Peyer's patch (tissue), 4 donors: ENCODE data around the gene CPED1. TPM values are rescaled to one million over a fixed set of nuclear protein-coding genes. Genes with fewer than 3 reads are reported as not detected.

ENCODE experiments used
- DNase-seq, 3 donors: peaks; one replicate each; pipeline ENCODE4 v3.0.0-alpha.2; 2017 to 2019
- H3K27ac ChIP-seq, 4 donors: fragments of 200-600 bp; sonication (generic); one replicate each; pipeline ENCODE4 v1.5.1; 2016 to 2019
- H3K27me3 ChIP-seq, 2 donors: fragments of 200-600 bp; sonication (generic); one replicate each; pipeline ENCODE4 v1.5.1; 2019
- H3K36me3 ChIP-seq, 3 donors: fragments of 200-600 bp; sonication (generic); one replicate each; pipeline ENCODE4 v1.5.1; 2016 to 2019
- H3K4me1 ChIP-seq, 4 donors: fragments of 200-600 bp; sonication (generic); one replicate each; pipeline ENCODE4 v1.5.1; 2016 to 2019
- H3K4me3 ChIP-seq, 4 donors: fragments of 200-600 bp; sonication (generic); 1 replicate in 3 of 4; 2 replicates in 1 of 4; pipeline ENCODE4 v1.5.1; 2016 to 2019; ENCODE audit warnings: mild to moderate bottlenecking in 1 of 4
- H3K9me3 ChIP-seq, 4 donors: fragments of 200-600 bp; sonication (generic); one replicate each; pipeline ENCODE4 v1.5.1; 2016 to 2019; ENCODE audit warnings: mild to moderate bottlenecking in 1 of 4
- CTCF ChIP-seq, 6 experiments: fragments of 450-650 bp in 4 of 6; fragments of 200-600 bp in 2 of 6; sonication (generic) in 1 of 6; IDR thresholded peaks; one replicate each; pipeline ENCODE4 v1.5.1; 2017 to 2019; ENCODE audit warnings: antibody characterized with exemption in 6 of 6, mild to moderate bottlenecking in 3 of 6, moderate library complexity in 1 of 6
- POLR2A ChIP-seq, 2 donors: fragments of 450-650 bp; IDR thresholded peaks; one replicate each; pipeline ENCODE4 v1.5.1; 2017; ENCODE audit warnings: antibody characterized with exemption in 2 of 2, mild to moderate bottlenecking in 2 of 2, moderate library complexity in 2 of 2
- total RNA-seq, 4 donors: library from RNA; depleted of rRNA; stranded (reverse); fragments of >200 nt; gene quantifications; one replicate each; pipeline ENCODE4 v1.1.0, GENCODE V29; 2016

Gene CPED1
- total RNA-seq, 4 donors from 2014 or later = 4.4 to 50.3 (median 8.5) TPM

- Histone ChIP-seq H3K27ac (peak overlapping the region in 2 of 4 donors; percentile 13 to 81), H3K9me3 (no peaks in the 10 kb centered on the region), H3K4me1 (peaks cover 0 to 13% (median 3%) of the 10 kb centered on the region in 4 donors), H3K27me3 (no peaks in the 10 kb centered on the region), H3K4me3 (peak overlapping the region in 2 of 4 donors; percentile 30 to 52), H3K36me3 (no peaks in the 10 kb centered on the region)
- no peak for DNase-seq
- no peak for TF ChIP-seq CTCF (IDR thresholded peaks at IDR 0.05)
- TF ChIP-seq POLR2A (IDR thresholded peaks at IDR 0.05) = no peak
These were observed 2.6 kb downstream of the CPED1 start for GRCh38 chr7:120991161-120991560.

GRCh38 chr7:120991581-120991980, 3.1 kb downstream of the CPED1 start:
- Histone ChIP-seq H3K36me3 (no peaks in the 10 kb centered on the region), H3K27me3 (no peaks in the 10 kb centered on the region), H3K4me1 (peaks cover 0 to 15% (median 5%) of the 10 kb centered on the region in 4 donors), H3K9me3 (no peaks in the 10 kb centered on the region), H3K4me3 (peak overlapping the region in 2 of 4 donors; percentile 30 to 52), H3K27ac (peak overlapping the region in 1 of 4 donors; percentile 81)
- no peak for TF ChIP-seq CTCF (IDR thresholded peaks at IDR 0.05)
- no peak for DNase-seq

GRCh38 chr7:120992272-120992964, 3.9 kb downstream of the CPED1 start:
- Histone ChIP-seq H3K36me3 (no peaks in the 10 kb centered on the region), H3K27me3 (no peaks in the 10 kb centered on the region), H3K4me3 (peak overlapping the region in 1 of 4 donors; percentile 6), H3K4me1 (peaks cover 0 to 16% (median 5%) of the 10 kb centered on the region in 4 donors), H3K27ac (peak overlapping the region in 1 of 4 donors; percentile 81), H3K9me3 (no peaks in the 10 kb centered on the region)
- no peak for DNase-seq
- no peak for TF ChIP-seq CTCF (IDR thresholded peaks at IDR 0.05)
- no peak for TF ChIP-seq POLR2A (IDR thresholded peaks at IDR 0.05)

- H3K27ac ChIP-seq = no peak overlapping the region
- H3K4me1 ChIP-seq = peaks cover 0 to 14% (median 4%) of the 10 kb centered on the region in 4 donors
- TF ChIP-seq CTCF (IDR thresholded peaks at IDR 0.05) = no peak
These were observed 4.5 kb downstream of the CPED1 start for GRCh38 chr7:120992965-120993494.

GRCh38 chr7:120993553-120994191, 5.2 kb downstream of the CPED1 start:
- no peaks in the 10 kb centered on the region for H3K9me3 ChIP-seq
- TF ChIP-seq POLR2A (IDR thresholded peaks at IDR 0.05) (no peak), CTCF (IDR thresholded peaks at IDR 0.05) (no peak)
- no peak overlapping the region for H3K27ac ChIP-seq

More at GRCh38 chr7:120992965-120993494, 4.5 kb downstream of the CPED1 start:
- Histone ChIP-seq H3K27me3 (no peaks in the 10 kb centered on the region), H3K36me3 (no peaks in the 10 kb centered on the region), H3K4me3 (no peak overlapping the region), H3K9me3 (no peaks in the 10 kb centered on the region)
- DNase-seq = no peak

More at GRCh38 chr7:120993553-120994191, 5.2 kb downstream of the CPED1 start:
- DNase-seq = no peak
- no peaks in the 10 kb centered on the region for H3K36me3 ChIP-seq
- no peak overlapping the region for H3K4me3 ChIP-seq
- no peaks in the 10 kb centered on the region for H3K27me3 ChIP-seq
- H3K4me1 ChIP-seq = peaks cover 0 to 7% (median 3%) of the 10 kb centered on the region in 4 donors
